GM19467 (cell line): ENCODE data around the gene TYMP.

ENCODE experiments used
- ATAC-seq: cut with Tn5 transposase; IDR thresholded peaks from one replicate; pipeline ENCODE4 v1.9.1; 2021; ENCODE audit warnings: mild to moderate bottlenecking, moderate library complexity; ENCODE audit not compliant: unreplicated experiment

TYMP gene

GRCh38 chr22:50506611-50507420, 23.0 kb downstream of the TYMP start:
- ATAC-seq, result no peak

- ATAC-seq, result no peak
Observed at GRCh38 chr22:50505776-50506610, 23.8 kb downstream of the TYMP start.

- ATAC-seq, result no peak
Observed at GRCh38 chr22:50505276-50505775, 24.5 kb downstream of the TYMP start.

- ATAC-seq, result no peak
Observed at GRCh38 chr22:50504369-50505211, 25.2 kb downstream of the TYMP start.

- no peak for ATAC-seq
Observed at GRCh38 chr22:50503475-50504145, 26.2 kb downstream of the TYMP start.

GRCh38 chr22:50502628-50503474, 27.0 kb downstream of the TYMP start:
- no peak for ATAC-seq

GRCh38 chr22:50502096-50502495, 27.7 kb downstream of the TYMP start:
- no peak for ATAC-seq

GRCh38 chr22:50500452-50500851, 29.4 kb downstream of the TYMP start:
- no peak for ATAC-seq

GRCh38 chr22:50498322-50498890, 31.4 kb downstream of the TYMP start:
- ATAC-seq, result no peak

- ATAC-seq, result no peak
Observed at GRCh38 chr22:50497093-50497492, 32.7 kb downstream of the TYMP start.

- no peak for ATAC-seq
Observed at GRCh38 chr22:50490531-50491308, 39.1 kb downstream of the TYMP start.

GRCh38 chr22:50489363-50490243, 40.2 kb downstream of the TYMP start:
- ATAC-seq, result no peak

- no peak for ATAC-seq
Observed at GRCh38 chr22:50488886-50489285, 40.9 kb downstream of the TYMP start.

- no peak for ATAC-seq
Observed at GRCh38 chr22:50488006-50488677, 41.7 kb downstream of the TYMP start.

GRCh38 chr22:50487290-50488005, 42.4 kb downstream of the TYMP start:
- ATAC-seq, result no peak
